HG02623 (cell line): ENCODE data around the gene RTEL1.
"Not testable (repeated sequence)": the region's sequence is repeated elsewhere in the genome, so short reads cannot be mapped to it uniquely, and the experiment has no call there.

Source experiments
- ATAC-seq: cut with Tn5 transposase; IDR thresholded peaks from one replicate; pipeline ENCODE4 v1.9.1; 2021; ENCODE audit warnings: moderate library complexity; ENCODE audit not compliant: unreplicated experiment

Gene RTEL1, protein sequence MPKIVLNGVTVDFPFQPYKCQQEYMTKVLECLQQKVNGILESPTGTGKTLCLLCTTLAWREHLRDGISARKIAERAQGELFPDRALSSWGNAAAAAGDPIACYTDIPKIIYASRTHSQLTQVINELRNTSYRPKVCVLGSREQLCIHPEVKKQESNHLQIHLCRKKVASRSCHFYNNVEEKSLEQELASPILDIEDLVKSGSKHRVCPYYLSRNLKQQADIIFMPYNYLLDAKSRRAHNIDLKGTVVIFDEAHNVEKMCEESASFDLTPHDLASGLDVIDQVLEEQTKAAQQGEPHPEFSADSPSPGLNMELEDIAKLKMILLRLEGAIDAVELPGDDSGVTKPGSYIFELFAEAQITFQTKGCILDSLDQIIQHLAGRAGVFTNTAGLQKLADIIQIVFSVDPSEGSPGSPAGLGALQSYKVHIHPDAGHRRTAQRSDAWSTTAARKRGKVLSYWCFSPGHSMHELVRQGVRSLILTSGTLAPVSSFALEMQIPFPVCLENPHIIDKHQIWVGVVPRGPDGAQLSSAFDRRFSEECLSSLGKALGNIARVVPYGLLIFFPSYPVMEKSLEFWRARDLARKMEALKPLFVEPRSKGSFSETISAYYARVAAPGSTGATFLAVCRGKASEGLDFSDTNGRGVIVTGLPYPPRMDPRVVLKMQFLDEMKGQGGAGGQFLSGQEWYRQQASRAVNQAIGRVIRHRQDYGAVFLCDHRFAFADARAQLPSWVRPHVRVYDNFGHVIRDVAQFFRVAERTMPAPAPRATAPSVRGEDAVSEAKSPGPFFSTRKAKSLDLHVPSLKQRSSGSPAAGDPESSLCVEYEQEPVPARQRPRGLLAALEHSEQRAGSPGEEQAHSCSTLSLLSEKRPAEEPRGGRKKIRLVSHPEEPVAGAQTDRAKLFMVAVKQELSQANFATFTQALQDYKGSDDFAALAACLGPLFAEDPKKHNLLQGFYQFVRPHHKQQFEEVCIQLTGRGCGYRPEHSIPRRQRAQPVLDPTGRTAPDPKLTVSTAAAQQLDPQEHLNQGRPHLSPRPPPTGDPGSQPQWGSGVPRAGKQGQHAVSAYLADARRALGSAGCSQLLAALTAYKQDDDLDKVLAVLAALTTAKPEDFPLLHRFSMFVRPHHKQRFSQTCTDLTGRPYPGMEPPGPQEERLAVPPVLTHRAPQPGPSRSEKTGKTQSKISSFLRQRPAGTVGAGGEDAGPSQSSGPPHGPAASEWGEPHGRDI (N-terminal part only)

DNA sequence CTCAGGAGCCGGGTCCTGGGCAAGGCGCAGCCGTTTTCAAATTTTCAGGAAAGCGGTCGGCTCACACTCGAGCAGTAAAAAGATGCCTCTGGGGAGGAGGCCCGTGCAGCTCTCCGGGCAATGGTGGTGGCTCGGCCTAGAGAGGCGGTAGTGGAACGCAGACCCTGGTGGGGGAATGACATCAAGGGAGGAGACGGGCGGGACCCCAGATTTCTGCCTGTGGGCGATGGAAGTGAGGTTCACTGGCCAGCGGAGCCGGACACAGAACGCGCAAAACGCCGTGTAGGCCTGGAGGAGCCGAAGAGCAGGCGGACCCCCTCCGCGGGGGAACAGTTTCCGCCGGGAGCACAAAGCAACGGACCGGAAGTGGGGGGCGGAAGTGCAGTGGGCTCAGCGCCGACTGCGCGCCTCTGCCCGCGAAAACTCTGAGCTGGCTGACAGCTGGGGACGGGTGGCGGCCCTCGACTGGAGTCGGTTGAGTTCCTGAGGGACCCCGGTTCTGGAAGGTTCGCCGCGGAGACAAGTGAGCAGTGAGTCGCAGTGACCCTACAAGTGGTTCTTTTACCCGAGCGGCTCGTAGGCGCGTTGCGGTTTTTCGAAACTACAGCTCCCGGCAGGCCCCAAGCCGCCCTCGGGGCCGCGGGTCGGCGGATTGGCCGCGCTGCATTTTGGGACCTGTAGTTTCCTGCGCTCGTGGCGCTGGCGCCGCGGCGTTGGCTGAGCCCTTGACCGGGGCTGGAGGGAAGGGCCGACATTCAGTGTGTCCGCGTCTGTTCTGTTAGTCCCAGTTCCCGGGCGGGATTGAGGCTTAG is at the start of gene RTEL1:
TSS of gene RTEL1 (plus strand) at position 376 of the 812 bp plus-strand sequence. CDS start 1,091 bp downstream, outside the sequence.
- peak; percentile 86 for ATAC-seq

DNA sequence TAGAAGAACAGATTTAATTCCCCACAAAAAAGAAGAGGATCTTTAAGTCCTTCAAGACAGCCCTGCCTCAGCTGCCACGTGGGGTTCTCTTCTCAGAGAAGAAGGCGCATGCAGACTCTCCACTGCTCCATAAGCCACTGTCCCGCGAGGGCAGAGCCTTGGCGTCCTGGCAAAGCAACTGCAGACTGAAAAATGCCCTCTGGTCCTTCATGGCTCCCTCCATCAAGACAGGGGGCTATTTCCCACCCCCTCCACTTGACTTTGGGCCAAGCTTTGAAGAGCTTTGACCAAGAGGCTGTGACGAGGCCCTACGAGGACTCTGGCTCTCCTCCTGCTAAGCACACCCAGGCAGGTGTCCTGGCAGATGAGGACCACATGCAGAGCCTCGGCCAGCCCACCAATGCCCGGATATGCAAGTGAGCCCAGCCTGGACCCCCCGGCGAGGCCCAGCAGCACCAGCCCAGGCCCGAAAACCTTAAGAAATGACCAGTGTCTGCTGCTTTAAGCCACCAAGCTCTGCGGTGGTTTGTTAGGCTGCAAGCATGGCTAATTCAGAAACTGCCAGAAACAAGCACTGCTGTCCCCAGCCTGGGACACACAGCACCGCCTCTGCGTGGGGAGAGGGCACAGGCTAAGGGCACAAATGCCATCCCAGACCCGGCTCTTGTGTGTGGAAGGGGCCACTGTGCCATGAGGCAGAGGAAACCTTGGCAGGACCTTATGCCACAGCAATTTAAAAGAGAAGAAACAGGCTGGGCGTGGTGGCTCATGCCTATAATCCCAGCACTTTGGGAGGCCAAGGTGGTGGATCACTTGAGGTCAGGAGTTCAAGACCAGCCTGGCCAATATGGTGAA is 47.3 kb upstream of the RTEL1 start:
- no peak for ATAC-seq

DNA sequence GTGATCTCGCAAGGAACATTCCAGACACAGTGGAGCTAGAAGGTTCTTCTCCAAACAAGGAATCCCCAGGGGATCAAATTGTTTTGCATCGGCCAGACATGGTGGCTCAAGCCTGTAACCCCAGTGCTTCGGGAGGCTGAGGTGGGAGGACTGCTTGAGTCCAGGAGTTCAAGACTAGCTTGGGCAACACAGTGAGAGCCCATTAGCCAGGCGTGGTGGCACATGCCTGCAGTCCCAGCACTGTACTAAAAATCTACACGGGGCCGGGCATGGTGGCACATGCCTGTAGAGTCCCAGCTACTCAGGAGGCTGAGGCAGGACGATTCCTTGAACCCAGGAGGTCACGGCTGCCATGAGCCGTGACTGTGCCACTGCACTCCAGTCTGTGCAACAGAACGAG is 46.5 kb upstream of the RTEL1 start:
- ATAC-seq: no peak

DNA sequence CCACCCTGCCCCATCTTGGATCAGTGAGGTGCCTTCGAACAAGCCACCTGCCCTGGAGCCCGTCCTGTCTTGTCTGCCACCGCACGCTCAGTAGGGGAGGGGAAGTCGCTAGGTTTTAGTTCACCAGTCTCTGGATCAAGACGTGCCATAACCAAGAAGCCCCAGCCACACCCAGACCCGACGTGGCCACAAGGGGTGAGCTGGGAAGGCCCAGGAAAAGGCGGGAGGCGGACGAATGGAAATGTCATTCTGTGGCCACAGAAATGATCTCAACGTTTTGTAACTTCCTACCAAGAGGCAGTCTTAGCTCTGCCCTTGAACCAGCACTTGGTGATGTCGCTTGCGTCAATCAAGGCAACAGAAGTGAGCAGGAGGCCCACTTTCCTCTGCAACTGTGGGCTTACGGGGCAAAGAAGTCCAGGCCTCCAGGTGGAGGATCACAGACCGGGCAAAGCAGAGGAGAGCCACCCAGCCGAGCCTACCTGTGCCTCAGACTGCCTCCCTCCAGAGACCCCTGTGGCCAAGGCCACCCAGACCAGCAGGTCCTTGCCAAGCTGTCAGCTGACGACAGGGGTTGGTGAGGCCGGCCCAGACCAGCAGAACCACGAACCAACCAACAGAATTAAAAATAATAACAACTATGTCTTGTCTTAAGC is 45.7 kb upstream of the RTEL1 start:
- ATAC-seq: no peak

DNA sequence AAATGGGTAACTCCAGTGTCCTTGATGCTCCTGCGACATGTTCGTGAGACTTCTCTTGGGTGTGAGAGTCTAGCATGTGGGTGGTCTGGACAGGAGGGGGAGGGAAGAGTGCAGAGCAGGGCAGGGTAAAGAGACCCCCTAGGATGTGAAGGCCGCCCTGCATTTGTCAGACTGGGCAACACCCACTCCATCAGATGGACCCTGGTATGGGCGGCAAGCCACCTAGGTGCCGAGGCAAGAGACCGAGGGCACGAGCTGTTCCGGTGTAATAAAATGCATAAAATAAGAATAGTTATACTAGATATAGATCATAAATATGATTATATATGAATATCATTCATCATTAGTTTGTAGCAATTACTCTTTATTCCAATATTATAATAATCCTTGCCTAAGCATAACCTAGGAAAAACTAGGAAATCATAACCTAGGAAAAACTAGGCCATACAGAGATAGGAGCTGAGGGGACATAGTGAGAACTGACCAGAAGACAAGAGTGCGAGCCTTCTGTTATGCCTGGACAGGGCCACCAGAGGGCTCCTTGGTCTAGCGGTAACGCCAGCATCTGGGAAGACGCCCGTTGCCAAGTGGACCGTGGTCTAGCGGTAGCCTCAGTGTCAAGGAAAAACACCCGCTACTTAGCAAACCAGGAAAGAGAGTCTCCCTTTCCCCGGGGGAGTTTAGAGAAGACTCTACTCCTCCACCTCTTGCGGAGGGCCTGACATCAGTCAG is 44.1 kb upstream of the RTEL1 start:
- not testable (repeated sequence) for ATAC-seq

DNA sequence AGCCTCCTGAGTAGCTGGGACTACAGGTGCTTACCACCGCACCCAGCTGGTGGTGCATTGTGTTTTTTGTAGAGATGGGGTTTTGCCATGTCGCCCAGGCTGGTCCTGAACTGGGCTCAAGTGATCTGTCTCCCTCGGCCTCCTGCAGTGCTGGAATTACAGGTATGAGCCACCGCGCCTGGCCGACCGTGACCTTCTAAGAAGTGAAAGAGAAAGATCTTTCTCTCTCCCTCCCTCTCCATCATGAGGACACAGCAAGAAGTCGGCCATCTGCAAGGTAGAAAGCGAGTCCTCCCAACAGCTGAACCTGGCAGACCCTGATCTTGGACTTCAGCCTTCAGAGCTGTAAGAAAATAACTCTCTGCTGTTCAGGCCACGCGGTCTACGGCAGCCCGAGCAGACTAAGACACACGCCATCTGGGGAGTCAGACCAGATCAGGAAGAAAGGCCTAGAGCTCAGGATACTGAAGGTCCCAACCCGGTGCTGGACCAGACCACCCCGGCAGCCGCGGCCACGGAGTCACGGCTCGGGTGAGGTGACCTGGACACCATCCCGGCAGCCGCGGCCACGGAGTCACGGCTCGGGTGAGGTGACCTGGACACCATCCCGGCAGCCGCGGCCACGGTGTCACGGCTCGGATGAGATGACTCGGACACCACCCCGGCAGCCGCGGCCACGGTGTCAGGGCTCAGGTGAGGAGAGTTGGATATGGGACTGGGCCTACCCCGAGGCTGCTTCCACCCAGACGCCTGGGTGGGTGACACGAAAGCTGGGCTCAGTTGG is 40.8 kb upstream of the RTEL1 start:
- no peak for ATAC-seq

DNA sequence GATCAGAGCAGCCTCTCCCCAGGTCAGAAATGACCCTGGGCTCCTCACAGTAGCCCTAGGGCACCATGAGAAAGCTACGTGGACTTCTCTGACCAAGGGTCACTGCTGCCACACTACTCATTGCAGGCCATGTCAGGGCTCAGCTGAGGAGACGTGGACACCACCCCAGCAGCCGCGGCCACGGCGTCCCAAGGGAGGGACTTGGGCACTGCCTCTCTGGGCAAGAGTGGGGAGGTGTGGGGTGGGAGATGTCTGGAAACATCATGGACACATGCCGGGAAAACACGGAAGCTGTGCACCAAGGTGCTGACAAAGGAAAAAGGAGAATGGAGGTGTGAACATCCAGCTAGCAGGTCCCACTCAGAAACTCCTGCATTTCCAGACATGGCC is 40.2 kb upstream of the RTEL1 start:
- no peak for ATAC-seq

DNA sequence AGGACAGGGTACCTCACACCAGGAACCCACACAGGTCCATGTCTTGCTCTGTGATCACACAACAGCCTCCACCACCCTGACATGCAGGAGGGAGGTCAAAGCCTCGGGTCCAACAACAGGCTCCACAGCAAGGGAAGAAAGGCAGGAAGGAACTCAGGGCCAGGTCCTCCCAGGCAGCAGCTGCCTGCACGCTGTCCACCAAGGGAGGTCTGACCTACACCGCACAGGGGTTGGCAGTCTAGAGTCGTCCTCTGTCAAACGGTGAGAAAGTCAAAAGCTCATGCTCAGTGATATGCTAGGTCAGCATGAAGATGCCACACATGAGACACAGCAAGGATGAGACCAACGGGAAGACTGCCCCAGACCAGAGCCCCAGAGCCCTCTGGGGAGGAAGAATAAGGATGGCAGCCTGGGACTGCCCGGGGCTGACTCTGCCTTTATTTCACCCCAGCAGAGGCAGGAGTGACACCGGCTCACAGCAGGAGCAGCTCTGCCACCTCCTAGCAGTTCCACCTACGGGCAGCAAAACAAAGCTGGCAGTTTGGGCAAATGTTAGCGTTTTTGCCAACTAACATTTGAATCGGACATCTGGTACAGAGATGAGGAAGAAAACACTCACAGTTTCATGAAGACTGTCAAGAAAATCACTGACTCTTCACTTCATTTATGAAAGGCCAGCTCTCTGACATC is 39.7 kb upstream of the RTEL1 start:
- no peak for ATAC-seq

DNA sequence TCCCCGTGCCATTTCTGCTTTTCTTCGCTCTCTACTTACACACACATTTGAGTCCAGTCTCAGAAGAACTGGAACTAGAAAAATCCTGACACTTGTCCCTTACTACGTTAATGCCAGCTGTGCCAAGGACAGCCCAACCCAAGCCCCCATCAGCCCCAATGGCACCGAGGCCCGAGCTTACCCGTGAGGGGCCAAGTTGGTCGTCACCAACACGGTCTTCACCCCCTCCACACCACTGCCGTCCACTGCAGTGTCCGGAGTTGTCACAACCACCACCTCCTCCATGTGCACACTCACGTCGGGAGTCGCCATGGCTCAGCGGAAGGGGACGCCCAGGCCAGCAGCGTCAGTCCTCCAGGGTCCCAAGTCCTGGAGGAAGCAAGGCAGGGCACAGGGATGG is 39.0 kb upstream of the RTEL1 start:
- ATAC-seq: no peak

DNA sequence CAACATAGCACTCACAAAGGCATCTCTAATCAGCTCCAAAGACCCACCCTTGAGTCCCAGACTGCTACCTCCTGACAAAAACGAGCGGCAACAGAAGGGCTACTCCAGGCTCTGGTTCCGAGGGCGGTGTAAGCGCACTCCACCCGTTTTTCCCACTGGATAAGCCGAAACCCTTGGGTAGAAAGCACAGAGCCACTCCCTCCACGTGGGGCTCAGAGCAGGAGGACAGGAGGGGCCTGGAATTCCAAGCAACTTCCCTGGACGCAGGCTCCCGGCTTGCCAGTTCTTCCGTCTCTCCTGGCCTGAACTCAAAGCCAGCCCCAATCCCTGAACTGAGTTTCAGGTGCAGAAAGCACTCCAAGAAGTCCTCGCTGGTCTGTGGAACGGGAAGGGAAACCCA is 38.6 kb upstream of the RTEL1 start:
- ATAC-seq: no peak

DNA sequence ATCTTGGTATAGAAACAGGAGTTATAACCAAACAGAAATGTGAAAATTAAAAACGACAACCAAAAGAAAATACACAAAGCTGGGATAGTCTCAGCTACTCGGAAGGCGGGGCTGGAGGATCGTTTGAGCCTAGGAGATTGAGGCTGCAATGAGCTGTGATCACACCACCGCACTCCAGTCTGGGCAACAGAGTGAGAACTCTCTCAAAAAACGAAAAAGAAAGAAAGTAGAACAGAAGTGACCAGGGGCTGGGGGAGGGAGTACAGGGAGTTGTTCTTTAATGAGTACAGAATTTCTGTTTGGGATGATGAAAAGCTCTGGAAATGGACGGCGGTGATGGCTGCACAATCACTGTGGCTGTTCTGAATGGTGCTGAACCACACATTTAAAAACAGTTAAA is 37.1 kb upstream of the RTEL1 start:
- no peak for ATAC-seq

DNA sequence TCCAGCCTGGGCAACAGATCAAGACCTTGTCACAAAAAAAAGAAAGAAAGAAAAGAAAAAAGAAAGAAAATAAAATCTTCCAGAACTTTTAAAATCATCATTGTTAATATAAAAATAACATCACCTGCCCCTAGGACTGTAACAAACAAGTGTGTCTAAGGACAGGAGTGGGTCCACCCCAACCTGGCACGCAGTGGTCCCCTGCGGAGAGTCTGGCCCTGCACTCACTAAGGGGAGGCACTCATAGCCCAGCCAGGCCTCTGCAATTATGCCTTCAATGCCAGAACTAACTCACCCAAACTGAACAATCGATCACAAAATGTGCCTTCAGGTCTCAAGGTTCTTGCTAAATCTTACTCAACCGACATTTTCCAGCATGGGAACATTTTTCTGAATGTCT is 36.0 kb upstream of the RTEL1 start:
- no peak for ATAC-seq

DNA sequence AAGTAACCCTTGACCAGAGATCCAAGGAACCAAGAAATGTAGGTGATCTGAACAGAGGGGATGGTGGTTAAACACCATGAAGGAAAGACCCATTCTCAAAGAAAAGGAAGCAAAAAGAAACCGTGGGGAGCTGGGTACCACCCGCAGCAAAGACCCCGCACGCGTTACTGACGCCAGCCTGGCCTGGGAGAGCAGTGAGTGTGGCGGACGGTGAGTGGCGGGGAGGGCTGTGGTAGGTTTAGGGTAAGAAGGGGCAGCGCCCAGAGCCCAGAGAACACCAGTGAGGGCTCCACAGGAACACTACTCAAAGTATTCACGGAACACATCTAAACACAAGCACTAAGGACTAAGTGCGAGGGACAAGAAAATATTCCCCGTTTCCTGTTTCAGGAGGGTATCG is 35.4 kb upstream of the RTEL1 start:
- ATAC-seq: no peak

DNA sequence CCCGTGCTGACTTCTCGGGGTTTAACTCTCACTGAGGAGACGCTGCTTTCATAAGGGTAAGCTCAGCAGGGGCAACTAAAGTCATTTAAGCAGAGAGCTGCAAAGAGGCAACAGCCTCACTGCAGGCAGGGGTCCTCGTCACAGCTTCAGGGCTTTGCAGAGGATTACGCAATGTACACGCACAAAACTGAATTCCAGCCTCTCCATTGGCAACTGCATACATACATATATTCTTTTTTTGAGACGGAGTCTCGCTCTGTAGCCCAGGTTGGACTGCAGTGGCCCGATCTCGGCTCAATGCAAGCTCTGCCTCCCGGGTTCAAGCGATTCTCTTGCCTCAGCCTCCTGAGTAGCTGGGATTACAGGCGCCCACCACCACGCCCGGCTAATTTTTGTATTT is 33.6 kb upstream of the RTEL1 start:
- no peak for ATAC-seq

DNA sequence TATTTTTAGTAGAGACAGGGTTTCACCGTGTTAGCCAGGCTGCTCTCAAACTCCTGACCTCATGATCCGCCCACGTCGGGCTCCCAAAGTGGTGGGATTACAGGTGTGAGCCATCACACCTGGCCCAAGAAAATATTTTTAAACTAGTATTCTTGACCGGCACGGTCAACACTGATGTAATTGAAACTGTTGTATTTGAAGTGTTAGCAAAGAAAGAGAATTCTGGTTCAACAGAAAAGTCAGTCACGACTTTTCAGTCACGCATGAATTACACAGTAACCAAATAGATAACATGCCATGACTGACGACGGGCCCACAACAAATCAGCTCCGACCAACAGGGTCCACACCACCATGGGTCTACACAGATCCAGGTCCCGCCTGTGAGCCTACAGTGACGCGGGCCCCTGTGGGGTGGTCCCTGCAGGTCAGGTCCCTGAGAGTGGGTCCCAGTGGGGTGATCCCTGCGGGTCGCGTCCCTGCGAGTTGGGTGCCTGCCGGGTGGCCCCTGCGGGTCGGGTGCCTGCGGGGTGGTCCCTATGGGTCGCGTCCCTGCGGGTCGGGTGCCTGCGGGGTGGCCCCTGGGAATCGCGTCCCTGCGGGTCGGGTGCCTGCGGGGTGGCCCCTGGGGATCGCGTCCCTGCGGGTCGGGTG is 32.2 kb upstream of the RTEL1 start:
- no peak for ATAC-seq

DNA sequence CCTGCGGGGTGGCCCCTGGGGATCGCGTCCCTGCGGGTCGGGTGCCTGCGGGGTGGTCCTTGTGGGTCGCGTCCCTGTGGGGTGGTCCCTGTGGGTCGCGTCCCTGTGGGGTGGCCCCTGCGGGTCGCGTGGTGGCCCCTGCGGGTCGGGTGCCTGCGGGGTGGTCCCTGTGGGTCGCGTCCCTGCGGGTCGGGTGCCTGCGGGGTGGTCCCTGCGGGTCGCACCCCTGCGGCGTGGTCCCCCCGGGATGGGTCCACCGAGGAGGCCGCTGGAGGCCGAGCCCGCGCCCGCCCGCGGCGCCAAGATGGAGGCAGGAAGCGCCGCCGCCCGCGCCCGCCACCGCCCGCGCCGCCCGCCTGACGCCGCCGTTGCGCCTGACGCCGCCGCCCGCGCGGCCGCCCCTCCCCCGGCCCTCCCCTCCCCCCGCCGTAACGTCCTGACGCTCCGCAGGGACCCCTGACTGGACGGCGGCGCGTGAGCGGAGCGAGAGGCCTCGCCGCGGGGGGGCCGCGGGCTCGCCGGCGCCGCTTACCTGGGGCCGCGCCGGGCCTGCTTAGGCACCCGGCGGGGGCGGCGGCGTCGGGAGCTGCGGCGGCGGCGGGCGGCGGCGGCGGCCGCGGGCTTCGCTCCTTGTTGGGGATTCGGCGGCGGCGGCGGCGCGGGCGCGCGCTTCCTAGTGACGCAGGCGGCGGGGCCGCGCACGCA is 31.5 kb upstream of the RTEL1 start, which contains the start of gene GMEB2:
TSS of gene GMEB2 (minus strand) at position 678 of the 705 bp plus-strand sequence. CDS start 7,704 bp downstream, outside the sequence.
- ATAC-seq: peak; percentile 44
